Endothelial cell of umbilical vein (primary cell): Measurements from ENCODE around the gene GMPPA. TPM values are rescaled to one million over a fixed set of nuclear protein-coding genes. Genes with fewer than 3 reads are reported as not detected.

Experiments
- BruUV-seq: library from RNA; stranded (reverse); fragments of 400-500 nt; replicated peaks from 2 replicates; lab custom pipeline; 2021; lab: Mats Ljungman, UMichigan
- CTCF ChIA-PET: fragments of 300-600, 350-600 bp; sonication (Branson Sonifier 250); formaldehyde crosslinking; loops from one replicate; lab custom pipeline; 2021; ENCODE audit warnings: antibody characterized with exemption, inconsistent platforms; lab: Charles Lee
- POLR2A ChIA-PET: fragments of 300-600, 350-600 bp; sonication (Branson Sonifier 250); formaldehyde crosslinking; loops from one replicate; lab custom pipeline; 2021; ENCODE audit warnings: antibody characterized with exemption, inconsistent platforms; lab: Charles Lee
- DNase-seq: peaks from one replicate; pipeline ENCODE4 v3.0.0-alpha.2; 2011; ENCODE audit warnings: low read depth, low spot score
- FAIRE-seq: peaks from 2 replicates; lab custom pipeline; 2011; peaks lifted over from hg19 to GRCh38; lab: Jason Lieb, UNC
- H2AFZ ChIP-seq: 2 replicates; pipeline ENCODE4 v1.6.0; 2012; ENCODE audit warnings: low read depth, low read length, control low read depth, inconsistent platforms
- H3K27ac ChIP-seq: 2 replicates; pipeline ENCODE4 v1.5.1; 2011; ENCODE audit warnings: low read depth, mild to moderate bottlenecking, control low read depth, low read length, moderate library complexity; ENCODE audit not compliant: insufficient read depth
- H3K27me3 ChIP-seq, 2 experiments: 2 replicates each; pipeline versions ENCODE4 v1.6.0 to v1.6.1; 2011; ENCODE audit warnings: low read length in 2 of 2, mixed read lengths in 1 of 2; ENCODE audit not compliant: control insufficient read depth in 2 of 2, insufficient read depth in 2 of 2
- H3K36me3 ChIP-seq, 2 experiments: 2 replicates in 1 of 2; 3 replicates in 1 of 2; pipeline ENCODE4 v1.5.1; 2011; ENCODE audit warnings: low read length in 2 of 2, mild to moderate bottlenecking in 1 of 2, moderate library complexity in 1 of 2; ENCODE audit not compliant: control insufficient read depth in 2 of 2, insufficient read depth in 2 of 2; ENCODE audit errors: extremely low read depth in 1 of 2
- H3K4me1 ChIP-seq: 3 replicates; pipeline ENCODE4 v1.5.1; 2011; ENCODE audit warnings: mild to moderate bottlenecking, low read length; ENCODE audit not compliant: control insufficient read depth, insufficient read depth; ENCODE audit errors: extremely low read depth
- H3K4me2 ChIP-seq: 2 replicates; pipeline ENCODE4 v1.6.1; 2011; ENCODE audit warnings: low read length, control low read depth, mixed read lengths; ENCODE audit not compliant: insufficient read depth
- H3K4me3 ChIP-seq, 3 experiments: fragments of 200-600 bp in 1 of 3; sonication (generic), shearing (Covaris generic) in 1 of 3; replicated peaks in 1 of 3; 2 replicates each; pipeline ENCODE4 v1.5.1; 2011 to 2016; ENCODE audit warnings: control low read depth in 3 of 3, low read length in 3 of 3, mild to moderate bottlenecking in 2 of 3, inconsistent platforms in 1 of 3, low read depth in 1 of 3, moderate library complexity in 1 of 3; ENCODE audit not compliant: insufficient read depth in 1 of 3
- H3K79me2 ChIP-seq: 2 replicates; pipeline ENCODE4 v1.6.0; 2012; ENCODE audit warnings: low read length, inconsistent platforms; ENCODE audit not compliant: control insufficient read depth, insufficient read depth
- H3K9ac ChIP-seq: replicated peaks from 2 replicates; pipeline ENCODE3; 2011; ENCODE audit warnings: low read length, control low read depth; ENCODE audit not compliant: insufficient read depth; ENCODE audit errors: extremely low read depth
- H3K9me1 ChIP-seq: replicated peaks from 3 replicates; pipeline ENCODE4 v1.6.0; 2011; ENCODE audit warnings: mild to moderate bottlenecking, low read length; ENCODE audit not compliant: control insufficient read depth, insufficient read depth; ENCODE audit errors: extremely low read depth
- H3K9me3 ChIP-seq: replicated peaks from 2 replicates; pipeline ENCODE4 v1.5.1; 2012; ENCODE audit warnings: low read length, inconsistent platforms; ENCODE audit not compliant: control insufficient read depth, insufficient read depth
- H4K20me1 ChIP-seq: replicated peaks from 2 replicates; pipeline ENCODE3; 2011; ENCODE audit warnings: mild to moderate bottlenecking, low read length; ENCODE audit not compliant: control insufficient read depth, insufficient read depth; ENCODE audit errors: extremely low read depth
- EZH2 ChIP-seq: IDR thresholded peaks from 2 replicates; pipeline ENCODE4 v1.6.1; 2012; ENCODE audit warnings: borderline replicate concordance, low read depth, mild to moderate bottlenecking, moderate library complexity, low read length, inconsistent platforms; ENCODE audit not compliant: severe bottlenecking
- FOS ChIP-seq: IDR thresholded peaks from 2 replicates; pipeline ENCODE4 v1.6.1; 2011; ENCODE audit warnings: mild to moderate bottlenecking, low read length, moderate library complexity, borderline replicate concordance; ENCODE audit not compliant: insufficient read depth
- GATA2 ChIP-seq: IDR thresholded peaks from 2 replicates; pipeline ENCODE4 v1.7.0; 2011; ENCODE audit warnings: low read depth, mild to moderate bottlenecking, moderate library complexity, mixed read lengths, low read length; ENCODE audit not compliant: insufficient read length, insufficient read depth
- JUN ChIP-seq: IDR thresholded peaks from 2 replicates; pipeline ENCODE4 v1.6.1; 2011; ENCODE audit warnings: borderline replicate concordance, low read depth; ENCODE audit not compliant: insufficient read length, insufficient read depth
- MYC ChIP-seq: IDR thresholded peaks from one replicate; pipeline ENCODE4 v1.6.1; 2011; ENCODE audit warnings: mild to moderate bottlenecking, low read depth, low read length
- POLR2A ChIP-seq: IDR thresholded peaks from 2 replicates; pipeline ENCODE4 v1.6.1; 2012; ENCODE audit warnings: low read depth, mild to moderate bottlenecking, control low read depth, low read length
- POLR2AphosphoS5 ChIP-seq: IDR thresholded peaks from 2 replicates; pipeline ENCODE4 v1.6.1; 2012; ENCODE audit warnings: low read depth, mild to moderate bottlenecking, control low read depth, low read length, moderate library complexity; ENCODE audit not compliant: insufficient read depth
- dilution Hi-C: fragments of 300-500 bp; cut with MboI; formaldehyde crosslinking; loops from one replicate; pipeline ENCODE4 v1.15.0; 2019; ENCODE audit warnings: low sequenced_read_pairs; ENCODE audit not compliant: extremely low pct_ligation_motif_present
- intact Hi-C: fragments of 100-400 bp; cut with micrococcal nuclease; formaldehyde crosslinking; loops from one replicate; pipeline ENCODE4 v1.10.0; 2022
- polyA plus RNA-seq, 4 experiments: library from polyadenylated mRNA; depleted of rRNA in 3 of 4; stranded (reverse) in 3 of 4; unstranded in 1 of 4; fragments of >200 nt; gene quantifications; 2 replicates each; pipeline versions ENCODE4 v1.2.1 to v1.2.3, GENCODE V29; 2011 to 2012; ENCODE audit warnings: missing spikeins in 1 of 4
- total RNA-seq: library from RNA; stranded (reverse); gene quantifications from 2 replicates; pipeline ENCODE4 v1.2.3, GENCODE V29; 2021
- TF ChIP-seq, protein P1 (sequence below), 2 donors: IDR thresholded peaks; 1 replicate in 1 of 2; 2 replicates in 1 of 2; pipeline ENCODE4 v1.5.1; 2011; ENCODE audit warnings: low read length in 2 of 2, mild to moderate bottlenecking in 2 of 2, moderate library complexity in 2 of 2, control low read depth in 1 of 2, inconsistent platforms in 1 of 2, low read depth in 1 of 2; ENCODE audit not compliant: insufficient read depth in 1 of 2; ENCODE audit errors: extremely low read depth in 1 of 2
- TF ChIP-seq, protein P2 (sequence below): IDR thresholded peaks from 2 replicates; pipeline ENCODE4 v1.6.1; 2011; ENCODE audit not compliant: insufficient read depth, insufficient read length

Gene GMPPA
- total and polyA plus RNA-seq, 2 donors (not counting 3 experiments of a cell fraction or from before 2014, with no cell fraction given), result 39.1 to 104 TPM

DNA sequence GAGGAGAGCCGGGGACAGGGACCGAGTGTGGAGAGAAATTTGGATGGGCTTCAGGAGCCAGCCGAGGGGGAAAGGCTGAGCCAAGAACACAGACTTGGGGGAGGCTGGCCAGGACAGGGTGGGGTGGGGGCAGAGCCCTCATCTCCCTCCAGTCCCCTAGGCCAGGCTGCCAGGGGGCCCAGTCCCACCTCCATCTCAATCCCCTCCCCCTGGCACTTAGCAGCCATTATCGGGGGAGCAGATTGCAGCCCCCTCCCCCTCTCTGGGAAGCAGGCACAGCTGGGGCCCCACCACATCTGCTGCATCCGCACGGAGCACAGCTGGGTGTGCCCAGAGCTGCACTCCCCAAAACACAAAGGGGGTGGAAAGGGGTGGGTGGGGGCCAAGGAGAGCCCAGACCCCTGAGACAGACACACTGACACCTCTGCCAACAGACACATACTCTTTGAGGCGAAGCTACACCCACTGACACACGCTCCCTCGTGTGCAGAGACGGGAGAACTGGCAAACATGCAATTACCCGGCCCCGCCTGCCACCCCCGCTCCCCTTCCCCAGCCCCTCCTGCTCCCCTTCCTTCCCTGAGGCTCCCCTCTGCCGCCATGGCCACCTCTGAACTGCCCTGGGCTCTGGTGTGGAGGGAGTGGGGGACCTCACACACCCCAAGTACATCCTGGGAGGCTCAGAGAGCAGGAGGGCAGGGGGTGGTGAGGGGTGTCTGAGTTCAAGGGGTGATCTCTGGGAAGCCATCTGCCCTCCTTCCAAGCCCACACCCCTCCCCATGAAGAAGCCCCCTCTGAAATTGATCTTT lies 10.5 kb downstream of the GMPPA start:
- ChIA-PET POLR2A (interaction anchor here (1.0 to 1.8 kb wide), 2 partner anchors 10 to 11 kb away, joined by 9 to 20 read pairs; partner anchors contain the start of gene GMPPA), CTCF (interaction anchor here (0.7 to 5.0 kb wide), 22 partner anchors 9 to 134 kb away, joined by 3 to 151 read pairs (median 6); partner anchors contain the start of genes CHPF, DNPEP, GMPPA and STK11IP)
- H3K9ac ChIP-seq, result no peak overlapping the region
- H3K4me2 ChIP-seq, result no peak overlapping the region
- no peaks in the 10 kb centered on the region for H3K9me1 ChIP-seq
- no peaks in the 10 kb centered on the region for H3K9me3 ChIP-seq
- H3K4me1 ChIP-seq, result no peaks in the 10 kb centered on the region
- no peak for DNase-seq
- H3K4me3 ChIP-seq, result no peak overlapping the region
- intact Hi-C loops, result loop anchor here (1.0 to 2.0 kb wide), 3 partner anchors 11 to 14 kb away; partner anchors contain the start of gene GMPPA
- no peaks in the 10 kb centered on the region for H3K79me2 ChIP-seq
- H2AFZ ChIP-seq, result no peak overlapping the region
- H4K20me1 ChIP-seq, result no peaks in the 10 kb centered on the region
- no peak for FAIRE-seq
- TF ChIP-seq EZH2 (no peak), JUN (no peak), MYC (no peak), POLR2A (no peak), POLR2AphosphoS5 (no peak), FOS (no peak), GATA2 (no peak)
- TF ChIP-seq, protein P1, sequence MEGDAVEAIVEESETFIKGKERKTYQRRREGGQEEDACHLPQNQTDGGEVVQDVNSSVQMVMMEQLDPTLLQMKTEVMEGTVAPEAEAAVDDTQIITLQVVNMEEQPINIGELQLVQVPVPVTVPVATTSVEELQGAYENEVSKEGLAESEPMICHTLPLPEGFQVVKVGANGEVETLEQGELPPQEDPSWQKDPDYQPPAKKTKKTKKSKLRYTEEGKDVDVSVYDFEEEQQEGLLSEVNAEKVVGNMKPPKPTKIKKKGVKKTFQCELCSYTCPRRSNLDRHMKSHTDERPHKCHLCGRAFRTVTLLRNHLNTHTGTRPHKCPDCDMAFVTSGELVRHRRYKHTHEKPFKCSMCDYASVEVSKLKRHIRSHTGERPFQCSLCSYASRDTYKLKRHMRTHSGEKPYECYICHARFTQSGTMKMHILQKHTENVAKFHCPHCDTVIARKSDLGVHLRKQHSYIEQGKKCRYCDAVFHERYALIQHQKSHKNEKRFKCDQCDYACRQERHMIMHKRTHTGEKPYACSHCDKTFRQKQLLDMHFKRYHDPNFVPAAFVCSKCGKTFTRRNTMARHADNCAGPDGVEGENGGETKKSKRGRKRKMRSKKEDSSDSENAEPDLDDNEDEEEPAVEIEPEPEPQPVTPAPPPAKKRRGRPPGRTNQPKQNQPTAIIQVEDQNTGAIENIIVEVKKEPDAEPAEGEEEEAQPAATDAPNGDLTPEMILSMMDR (IDR thresholded peaks at IDR 0.05; ENCODE audit: extremely low read depth in 1 of 2, insufficient read depth in 1 of 2, low read depth in 1 of 2, low read length in 2 of 2), result no peak
- TF ChIP-seq, protein P2, sequence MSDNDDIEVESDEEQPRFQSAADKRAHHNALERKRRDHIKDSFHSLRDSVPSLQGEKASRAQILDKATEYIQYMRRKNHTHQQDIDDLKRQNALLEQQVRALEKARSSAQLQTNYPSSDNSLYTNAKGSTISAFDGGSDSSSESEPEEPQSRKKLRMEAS, result no peak
- H3K27ac ChIP-seq, result no peak overlapping the region
- no TSS peak for BruUV-seq
- H3K36me3 ChIP-seq, result peaks cover 0 to 19% of the 10 kb centered on the region in 2 experiments
- dilution Hi-C loops, result no loop called here
- peaks cover 35 to 37% of the 10 kb centered on the region in 2 experiments for H3K27me3 ChIP-seq
